CD4-positive, alpha-beta T cell treated with Interleukin-15 for 4 hours (primary cell): ENCODE data around the gene SLC25A21.

Experiments used
- DNase-seq: peaks from one replicate; pipeline ENCODE4 v3.0.0-alpha.2; 2020; ENCODE audit warnings: low spot score

The SLC25A21 gene

DNA sequence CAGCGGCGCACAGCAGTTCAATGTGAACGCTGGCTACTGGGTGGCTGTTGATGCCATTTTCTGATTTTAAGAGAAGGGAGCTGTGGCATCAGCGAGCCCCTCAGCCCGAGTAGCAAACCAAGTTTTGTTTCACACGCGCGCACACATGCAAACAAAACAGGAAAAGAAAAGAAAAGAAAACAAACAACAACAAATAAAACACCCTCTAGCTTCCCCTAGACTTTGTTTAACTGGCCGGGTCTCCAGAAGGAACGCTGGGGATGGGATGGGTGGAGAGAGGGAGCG lies 510.2 kb downstream of the SLC25A21 start:
- no peak for DNase-seq

DNA sequence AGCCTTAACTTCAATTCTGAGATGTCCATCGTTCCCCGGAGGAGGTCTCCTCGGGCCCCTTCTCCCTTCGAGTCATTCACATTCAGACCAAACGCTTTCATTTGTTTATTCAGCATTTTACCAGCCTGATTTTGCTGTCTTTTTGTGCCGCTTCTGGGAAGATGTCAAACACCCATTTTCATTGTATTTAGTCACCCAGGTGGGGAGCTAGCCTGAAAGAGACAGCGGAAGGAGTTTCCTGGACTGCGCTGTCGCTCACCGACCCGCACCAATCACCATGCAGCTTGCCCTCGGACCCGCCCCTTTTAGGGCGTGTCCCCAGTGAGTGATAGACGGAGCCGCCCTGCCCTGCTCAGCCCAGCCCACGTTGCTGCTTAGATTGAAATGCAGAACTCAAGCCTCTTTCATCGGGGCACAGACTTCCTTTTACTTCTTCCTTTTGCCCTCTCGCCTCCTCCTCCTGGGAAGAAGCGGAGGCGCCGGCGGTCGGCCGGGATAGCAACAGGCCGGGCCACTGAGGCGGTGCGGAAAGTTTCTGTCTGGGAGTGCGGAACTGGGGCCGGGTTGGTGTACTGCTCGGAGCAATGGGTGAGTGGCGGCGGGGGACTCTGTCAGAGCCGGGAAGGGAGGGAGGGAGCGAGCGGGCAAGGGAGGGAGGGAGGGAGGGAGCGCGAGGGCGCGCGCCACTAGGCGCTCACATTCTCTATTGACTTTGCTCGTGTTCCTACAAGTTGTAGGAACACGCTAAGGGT lies 510.7 kb downstream of the SLC25A21 start, which contains the start of gene PAX9:
TSS of gene PAX9 (plus strand) at position 355 of the 752 bp plus-strand sequence. CDS start at position 585, 230 bp downstream.
- DNase-seq, result peak; percentile 23

DNA sequence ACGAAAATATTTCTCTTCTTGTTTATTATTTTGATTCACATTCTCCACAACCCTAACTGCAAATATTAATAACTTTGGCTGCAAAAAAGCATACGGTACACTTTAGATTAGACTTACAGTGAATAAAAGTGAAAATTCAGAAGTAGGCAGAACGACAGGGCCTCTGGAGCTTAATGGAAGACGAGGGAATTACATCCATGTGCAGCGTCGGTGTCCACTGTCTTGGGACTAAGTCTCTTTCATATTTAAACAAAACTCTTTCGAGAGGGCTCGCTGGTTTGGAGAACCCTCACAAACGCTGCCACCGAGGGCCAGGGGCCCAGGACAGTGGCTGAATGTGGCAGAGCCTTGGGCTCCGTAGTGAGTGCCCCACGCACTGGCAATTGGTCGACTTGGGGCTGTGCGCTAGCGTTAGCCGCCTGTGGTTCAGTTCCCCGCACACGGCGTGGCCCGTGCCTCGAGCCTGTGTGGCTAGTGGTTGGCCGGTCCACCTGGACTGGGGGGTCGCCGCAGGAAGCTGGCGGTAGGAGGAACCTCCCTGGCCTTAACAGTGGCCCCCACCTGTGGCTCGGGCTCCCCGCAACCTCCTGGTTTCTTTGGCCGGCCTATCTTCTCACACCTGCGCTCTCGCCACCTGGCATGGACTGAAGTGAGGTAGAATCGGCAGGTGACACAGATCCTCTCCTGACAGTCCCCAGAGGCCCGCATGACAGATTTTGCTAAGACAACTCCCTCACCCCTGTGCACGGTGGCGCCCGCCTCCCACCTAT lies 511.5 kb downstream of the SLC25A21 start:
- no peak for DNase-seq

DNA sequence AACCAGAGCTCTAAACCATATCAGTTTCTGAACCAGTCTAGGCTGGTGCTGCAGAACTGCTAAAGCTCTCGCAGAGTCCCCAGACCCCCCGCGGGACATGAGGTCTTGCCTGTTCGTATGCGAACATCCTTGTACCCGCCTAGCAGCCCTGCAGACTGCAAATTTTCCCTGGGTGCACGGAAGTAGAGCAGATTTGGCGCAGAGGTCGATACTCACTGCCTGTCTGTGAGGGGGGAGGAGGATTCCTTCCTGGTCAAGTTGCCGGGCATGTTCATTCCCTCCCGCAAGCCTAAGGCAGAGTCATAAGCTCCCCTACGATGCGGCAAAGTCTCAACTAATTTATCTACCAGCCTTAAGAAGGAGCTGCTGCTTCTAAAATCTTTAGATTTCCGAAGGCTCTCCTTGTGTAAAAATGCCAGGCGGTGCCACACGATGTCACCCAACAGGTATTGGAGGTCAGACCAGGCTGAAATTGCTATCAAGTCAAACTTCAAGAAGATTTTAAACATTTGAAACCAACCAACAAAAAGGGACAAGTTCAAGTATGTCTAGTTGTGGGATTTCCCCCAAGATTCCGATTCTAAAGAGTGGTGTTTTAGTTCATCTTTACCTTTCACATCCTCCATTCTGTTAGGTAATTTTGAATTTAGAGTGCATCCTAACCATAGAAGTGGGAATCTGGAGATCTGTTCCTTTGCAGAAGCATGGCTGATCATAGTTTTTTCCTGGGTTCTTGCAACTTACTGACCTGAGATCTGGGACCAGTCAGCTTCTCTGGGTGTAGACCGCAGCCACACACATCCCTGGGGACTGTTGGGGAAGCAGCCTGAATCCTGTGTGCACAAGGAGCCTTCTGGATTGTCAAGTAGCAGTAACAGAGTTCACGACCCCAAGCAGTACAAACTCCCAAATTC lies 512.3 kb downstream of the SLC25A21 start:
- DNase-seq, result no peak

DNA sequence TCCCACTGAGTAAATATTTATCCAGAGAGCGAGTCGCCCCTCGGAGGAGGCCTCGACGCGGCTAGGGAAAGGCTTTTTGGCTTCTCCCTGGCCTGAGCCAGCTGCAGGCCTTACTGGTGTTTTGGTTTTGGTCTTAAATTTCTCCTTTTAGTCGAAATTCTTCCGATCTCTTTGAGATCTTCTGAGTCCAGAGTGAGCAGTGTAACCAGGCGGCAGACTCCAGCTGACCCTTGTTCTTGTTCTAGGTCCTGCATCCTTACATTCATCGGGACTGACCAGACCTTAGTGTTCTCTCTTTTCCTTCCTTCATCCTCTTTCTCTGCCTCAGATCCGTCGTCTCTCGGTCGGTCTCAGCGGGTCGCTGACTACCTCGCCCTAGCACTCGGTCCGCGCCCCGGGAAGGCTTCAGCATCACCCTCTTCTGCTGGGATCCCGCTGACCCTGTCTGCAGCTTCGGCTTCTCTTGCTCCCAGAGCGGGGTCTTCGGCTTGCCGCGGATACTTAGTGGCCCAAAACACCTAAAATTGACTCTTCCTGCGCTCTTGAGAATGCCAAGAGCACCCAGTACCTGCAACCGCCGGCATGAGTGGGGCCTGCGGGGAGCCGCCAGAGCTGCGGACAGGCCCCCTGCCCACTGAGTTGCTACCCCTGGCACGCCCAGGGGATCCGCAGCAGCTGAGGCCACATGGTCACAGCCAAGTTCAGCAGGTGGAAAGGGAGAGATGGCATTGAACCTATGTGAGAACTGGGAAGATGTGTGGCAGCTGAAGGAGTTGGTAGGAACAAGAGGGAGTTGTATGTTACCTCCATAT lies 513.2 kb downstream of the SLC25A21 start:
- DNase-seq, result no peak

DNA sequence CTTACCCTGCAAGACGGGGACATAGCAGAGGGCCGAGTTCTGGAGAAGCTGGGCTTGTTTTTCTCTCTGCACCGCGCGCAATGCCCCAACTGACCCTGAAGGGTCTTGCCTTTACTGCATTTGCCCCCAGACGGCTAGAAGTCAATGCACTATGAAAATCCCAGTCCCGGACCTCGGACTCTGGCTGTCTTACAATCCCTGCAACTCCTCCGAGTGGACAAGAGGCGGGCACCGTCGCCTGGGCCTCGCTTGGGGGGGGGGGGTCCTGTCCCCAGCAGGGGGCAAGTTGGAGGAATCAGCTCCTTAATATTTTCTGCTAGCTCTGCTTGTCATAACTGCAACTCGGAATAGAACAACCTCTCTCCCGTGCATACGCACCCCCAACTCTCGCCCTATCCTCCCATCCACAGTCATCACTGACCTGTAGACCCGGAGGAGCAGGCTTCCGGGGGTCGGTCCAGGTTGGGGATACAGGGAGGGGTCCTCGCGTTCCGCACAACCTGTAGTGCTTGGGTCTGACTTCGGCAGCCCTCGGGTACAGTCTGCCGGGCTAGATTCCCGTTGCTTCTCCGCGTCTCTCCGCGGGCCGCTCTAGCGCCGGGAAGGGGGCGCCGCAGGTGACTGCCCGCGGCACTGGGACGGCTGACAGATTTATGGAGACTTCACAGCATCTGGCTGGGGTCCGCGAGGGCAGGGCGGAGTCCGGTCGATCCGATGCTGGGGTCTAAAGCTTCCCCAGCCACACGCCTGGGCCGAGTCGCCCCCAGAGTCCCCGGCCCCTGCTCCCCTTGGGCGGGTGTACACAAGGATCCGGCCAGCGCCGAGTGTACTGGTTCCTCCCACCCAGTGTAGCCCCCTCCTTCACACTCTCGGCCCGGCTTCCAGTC lies 514.0 kb downstream of the SLC25A21 start:
- no peak for DNase-seq

DNA sequence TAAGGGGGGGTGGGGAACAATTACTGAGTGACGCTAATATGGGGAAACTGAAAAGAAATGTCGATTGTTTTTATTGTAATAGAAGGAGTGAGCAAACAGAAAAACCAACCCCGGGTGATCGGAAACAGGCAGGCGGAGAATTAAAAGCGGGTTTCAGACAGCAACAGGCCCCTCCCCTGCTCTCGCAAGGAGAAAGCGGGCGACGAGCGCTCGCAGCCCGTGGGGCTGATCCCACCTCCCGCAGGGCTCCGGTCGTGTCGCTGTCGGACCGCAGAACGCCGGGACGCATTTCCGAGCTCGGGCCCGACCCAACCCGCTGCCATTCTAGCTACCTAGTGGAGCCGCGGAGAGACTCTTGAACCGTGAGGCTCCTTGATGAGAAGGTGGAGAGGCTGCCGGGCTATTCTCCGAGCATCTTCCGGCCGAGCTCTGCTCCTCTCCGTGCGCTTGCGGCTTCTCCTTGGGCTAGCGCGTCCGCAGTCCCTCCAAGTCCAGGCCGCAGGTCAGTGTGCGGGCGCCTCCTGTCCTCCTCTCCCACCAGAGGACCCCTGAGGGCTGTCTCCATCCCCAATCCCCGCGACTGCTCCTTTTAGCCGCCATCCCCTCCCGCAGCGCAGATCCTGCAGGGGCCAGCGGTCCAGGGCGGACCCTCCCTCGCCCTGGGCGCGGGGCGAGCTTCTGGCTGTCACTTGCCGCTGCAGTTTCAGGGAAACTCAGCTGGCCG lies 514.8 kb downstream of the SLC25A21 start:
- DNase-seq, result no peak

DNA sequence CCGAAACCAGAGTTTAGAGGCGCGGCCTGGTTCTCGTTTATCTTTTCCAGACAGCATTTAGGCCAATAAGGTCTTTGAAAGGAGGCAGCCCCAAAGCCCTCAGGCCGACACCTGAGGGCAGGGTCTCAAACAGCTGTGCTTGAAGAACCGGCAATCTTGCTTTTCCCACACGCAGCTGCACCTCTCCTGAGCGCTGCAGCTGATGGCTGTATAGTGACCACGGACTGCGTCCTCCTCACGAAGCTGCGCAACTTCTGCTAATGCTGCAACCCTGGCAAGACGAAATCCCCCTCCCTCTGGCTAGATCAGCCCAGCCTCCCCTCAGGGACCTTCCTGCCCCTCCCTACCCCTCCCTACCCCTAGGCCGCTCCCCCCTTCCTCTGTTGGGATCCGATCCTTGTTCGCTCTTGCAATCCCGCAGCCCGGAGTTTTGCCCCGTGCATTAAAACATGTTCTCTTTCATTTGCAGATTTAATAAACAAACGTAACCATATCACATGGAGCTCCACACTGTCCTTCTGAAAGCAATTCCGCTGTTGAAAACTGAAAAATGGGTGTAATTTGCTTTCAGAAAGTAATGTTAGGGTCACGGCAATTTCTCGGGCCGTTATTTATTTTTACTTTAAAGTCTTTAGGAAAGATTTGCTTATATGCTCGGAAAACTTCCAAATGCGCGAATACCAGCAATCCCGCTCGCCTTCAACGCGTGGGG lies 515.6 kb downstream of the SLC25A21 start:
- DNase-seq, result no peak

DNA sequence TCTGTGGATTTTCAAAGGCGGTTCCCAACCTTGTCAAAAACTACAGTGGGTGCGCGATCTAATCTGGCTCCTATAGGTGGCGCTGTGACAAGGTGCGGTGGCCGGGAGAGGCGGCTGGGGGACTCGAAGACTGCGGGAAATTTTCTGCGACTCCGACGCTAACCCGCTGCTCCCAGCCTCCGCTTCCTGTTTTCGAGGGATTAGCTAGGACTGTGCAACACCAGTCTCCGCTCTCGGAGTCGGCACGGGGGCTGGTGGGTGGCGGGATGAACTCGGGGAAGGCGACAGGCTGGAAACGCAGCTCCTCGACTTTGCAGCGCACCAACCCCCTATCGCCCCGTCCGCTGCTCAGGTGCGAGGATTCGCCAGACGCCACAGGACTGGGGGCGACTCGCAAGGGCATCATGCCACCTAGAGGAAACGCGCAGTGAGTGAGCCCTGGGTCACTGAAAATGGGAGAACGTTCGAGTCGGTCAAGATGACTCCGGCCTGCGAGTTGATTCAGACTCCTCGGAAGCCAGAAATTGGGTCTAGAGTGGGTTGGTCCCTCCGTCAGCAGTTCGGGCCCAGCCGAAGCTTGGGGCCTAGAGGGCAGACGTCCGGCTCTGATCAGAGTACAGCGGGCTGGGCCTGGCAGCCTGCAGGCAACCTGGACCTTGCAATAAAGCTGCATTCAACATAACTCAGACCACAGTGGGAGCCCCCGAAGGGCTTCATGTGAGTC lies 516.3 kb downstream of the SLC25A21 start:
- no peak for DNase-seq

DNA sequence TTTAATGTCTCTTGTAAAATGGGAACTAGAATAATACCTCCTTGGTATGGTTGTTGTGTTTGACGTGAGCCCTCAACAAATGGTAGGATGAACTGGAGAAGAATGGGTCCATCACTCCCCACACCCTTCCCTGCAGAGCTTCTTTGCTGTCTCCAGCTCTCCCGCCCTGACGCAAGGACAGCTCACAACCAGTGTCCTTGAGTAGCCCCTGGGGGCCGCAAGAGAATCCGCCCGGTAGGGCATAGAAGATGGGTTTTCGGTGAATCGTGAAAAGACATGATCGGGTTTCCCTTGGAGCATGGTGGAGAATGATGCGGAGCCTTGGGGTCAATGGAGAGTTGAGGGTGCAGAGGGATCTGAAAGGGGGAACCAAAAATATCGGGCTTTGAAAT lies 516.8 kb downstream of the SLC25A21 start:
- DNase-seq, result no peak

DNA sequence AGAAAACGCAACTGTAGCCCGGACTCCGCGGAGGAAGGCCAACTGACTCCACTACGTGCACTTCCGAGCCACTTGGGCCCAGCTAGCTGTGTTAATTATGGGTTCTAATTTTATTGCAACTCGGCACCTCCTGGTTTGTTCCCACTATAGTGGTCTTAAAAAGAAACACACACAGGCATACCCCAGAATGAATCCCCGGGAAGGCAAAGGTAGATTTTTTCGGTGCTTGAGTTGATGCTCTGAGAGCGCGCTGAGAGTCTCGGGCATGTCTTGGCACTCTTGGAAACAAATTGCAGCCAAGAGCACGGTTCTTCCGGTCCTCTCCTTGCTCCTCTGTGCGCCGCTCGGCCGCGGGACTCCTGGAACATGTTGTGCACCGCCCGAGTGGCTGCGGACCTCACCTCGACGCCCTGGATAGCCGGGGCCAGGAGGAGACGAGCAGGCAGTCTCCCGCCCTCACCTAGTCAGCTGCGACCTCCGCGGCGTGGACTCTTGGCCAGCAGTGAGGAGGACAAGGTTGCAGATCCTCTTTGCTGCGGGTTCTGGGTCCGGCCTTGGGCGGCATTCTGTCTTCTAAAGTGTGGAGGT lies 517.5 kb downstream of the SLC25A21 start:
- no peak for DNase-seq

DNA sequence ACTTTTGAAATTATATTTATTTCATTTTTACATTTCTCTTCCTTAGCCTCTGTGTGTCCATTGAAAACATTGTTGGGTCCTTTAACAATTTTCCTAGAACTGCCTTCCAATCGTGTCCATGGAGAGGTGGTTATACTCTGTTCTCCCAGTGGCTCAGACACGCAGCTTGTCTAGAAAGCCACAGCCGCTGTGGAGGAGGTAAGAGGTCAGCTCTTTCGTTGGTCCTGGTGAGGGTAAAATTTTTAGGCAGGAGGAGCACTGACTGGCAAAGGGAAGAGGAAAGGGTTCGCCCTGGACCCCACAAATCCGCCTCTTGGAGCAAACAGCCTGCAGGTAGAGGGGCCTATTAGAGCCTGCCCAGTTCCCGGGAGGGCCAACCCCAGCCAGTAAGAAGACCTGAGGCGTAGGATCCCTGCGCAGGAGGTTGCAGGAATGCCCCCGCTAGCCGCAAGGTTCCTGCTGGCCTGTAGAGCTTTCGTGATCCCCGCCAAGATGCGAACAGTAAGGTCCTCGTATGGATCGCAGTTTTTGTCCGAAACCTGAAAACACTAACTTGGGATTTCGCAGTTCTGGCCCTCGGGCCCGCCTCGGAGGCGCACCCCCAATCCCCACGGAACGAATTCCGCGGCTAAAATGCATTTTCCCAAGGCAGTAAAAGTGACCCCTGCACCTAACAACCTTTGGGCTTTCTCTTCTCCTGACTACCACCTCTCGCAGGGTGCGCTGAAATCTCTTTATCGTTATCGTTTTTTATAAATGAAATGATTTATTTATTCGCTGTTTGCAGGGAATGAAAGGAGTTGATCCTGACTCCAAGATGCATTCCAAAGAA lies 518.2 kb downstream of the SLC25A21 start:
- DNase-seq, result no peak

DNA sequence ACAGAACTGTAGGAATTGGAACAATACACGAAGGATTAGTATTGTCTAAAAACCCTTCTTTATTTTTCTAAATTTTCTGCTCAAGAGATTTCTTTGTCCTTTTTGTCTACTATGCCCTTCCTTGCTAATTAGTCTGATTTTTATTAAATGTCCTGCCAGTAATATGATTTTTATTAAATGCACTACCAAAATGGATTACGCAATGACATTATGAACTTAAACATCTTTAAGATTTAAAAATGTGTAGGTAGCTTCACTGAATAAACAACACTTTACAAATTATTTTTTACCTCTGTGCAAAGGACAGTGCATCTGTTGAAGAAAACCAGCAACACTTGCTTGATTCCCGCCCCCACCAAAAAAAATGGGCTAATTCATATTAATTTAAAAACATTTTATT lies 519.0 kb downstream of the SLC25A21 start:
- DNase-seq, result no peak

DNA sequence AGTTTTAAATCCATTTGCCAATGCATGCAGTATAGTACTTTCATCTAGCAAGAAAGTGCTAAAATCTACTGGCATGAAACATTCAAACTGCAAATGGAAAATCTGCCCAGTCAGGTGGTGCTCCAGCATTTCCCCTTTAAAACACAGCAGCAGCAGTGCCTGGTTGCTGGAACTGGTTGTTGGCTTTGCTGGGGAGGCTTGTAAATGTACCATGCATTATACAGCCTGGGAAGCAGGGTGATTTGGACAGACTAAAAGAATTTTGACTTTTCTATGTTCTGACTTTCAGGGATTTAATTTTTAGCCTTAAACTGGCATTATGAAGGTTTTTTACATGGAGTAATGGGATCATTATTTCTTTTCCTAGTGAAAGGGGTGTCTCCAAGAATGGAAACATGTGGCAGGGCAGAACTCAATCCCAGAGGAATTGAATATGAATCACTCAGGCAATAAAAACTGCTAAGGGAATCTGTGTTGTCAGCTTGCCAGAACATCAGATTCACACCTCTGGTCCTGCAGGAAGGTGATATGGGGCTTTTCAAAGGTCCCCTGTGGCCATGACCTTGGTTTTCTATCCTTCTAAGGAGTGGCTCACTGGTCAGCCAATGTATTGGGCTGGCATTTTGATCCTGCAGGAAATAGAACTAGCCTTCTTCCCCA lies 519.7 kb downstream of the SLC25A21 start:
- DNase-seq, result no peak

DNA sequence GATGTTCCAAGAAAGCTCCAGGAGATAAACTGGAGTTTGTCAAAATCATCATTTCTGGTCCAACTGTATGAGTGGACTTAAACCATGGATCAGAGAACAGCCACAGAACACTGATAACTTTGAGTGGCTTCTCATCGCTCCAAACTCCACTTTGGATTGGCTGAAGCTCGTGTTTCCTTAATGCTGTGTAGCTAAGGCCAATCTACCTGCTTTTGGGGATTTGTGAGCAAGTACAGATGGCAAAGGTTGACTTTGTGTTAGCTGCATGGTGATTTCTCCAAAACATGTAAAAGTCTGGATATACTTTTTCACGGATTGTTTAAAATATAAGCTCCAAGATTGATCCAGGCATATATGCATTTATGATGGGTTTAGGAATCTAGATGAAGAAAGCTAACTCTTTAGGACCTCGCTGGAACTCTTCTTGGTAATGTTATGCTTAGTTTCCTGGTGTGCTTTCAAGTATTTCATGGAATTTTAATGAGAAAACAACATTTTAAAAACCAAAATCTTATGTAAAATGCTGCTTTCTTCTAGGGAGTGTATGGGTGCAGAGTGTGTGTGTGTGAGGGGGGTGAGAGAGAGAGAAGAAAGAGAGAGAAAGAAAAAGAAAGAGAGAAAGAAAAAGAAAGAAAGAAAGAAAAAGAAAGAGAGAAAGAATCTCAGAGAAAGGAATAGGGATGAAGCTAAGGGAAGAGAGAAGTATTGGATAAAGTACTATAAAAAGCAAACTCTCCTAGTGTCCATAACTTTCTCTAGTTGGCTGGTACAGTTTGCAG lies 522.3 kb downstream of the SLC25A21 start:
- no peak for DNase-seq
